ENCODE measurements around the gene CCDC9B.

DNA sequence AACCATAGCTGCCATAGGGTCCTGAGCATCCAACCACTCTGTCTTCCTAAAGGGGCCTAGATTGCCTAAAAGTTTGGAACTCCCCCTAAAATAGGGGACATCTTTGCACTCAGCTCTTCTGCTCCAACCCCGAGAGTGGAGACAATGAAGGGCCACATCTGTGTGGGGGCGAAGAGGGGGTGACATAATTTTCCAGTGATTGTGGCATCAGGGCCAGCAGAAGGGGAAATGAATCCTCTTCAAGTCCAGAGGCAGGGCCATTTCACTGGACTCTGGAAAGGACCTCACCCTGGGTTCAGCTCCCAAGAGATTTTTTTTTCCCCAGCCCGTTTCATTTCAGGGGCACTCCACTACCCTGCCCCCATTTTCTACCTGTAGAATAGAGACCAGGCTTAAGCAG is 53.2 kb downstream of the CCDC9B start:
- no peak for TF ChIP-seq POLR2AphosphoS5 (IDR thresholded peaks at IDR 0.05; ENCODE audit: borderline replicate concordance, low read depth, low read length)
- TF ChIP-seq FOXP2 (optimal IDR thresholded peaks at IDR 0.05; ENCODE audit: control extremely low read depth, extremely low read length, insufficient read depth): no peak
